OCI-LY3 (cell line): ENCODE results near the gene PDCD11.

Experiments used
- EZH2phosphoT487 ChIP-seq: fragments of 200-600 bp; shearing (Covaris generic); IDR thresholded peaks from 2 replicates; pipeline ENCODE4 v1.6.1; 2018; ENCODE audit warnings: antibody characterized with exemption, mixed run types, low read depth
- TF ChIP-seq, protein P1 (sequence below): fragments of 200-600, 300-600 bp; sonication (generic); IDR thresholded peaks from 2 replicates; pipeline ENCODE4 v1.5.1; 2014; ENCODE audit warnings: antibody characterized with exemption, low read length, low read depth

DNA sequence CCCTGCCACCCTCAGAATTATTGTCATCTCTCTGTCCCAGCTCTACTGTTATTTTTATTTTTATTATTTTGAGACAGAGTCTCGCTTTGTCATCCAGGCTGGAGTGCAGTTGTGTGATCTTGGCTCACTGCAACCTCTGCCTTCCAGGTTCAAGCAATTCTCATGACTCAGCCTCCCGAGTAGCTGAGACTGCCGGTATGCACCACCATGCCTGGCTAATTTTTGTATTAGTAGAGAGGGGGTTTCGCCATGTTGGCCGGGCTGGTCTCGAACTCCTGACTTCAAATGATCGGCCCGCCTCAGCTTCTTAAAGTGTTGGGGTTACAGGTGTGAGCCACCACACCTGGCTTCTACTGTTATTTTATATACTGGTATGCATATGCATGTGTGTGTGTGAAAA is 44.8 kb downstream of the PDCD11 start:
- TF ChIP-seq, protein P1, sequence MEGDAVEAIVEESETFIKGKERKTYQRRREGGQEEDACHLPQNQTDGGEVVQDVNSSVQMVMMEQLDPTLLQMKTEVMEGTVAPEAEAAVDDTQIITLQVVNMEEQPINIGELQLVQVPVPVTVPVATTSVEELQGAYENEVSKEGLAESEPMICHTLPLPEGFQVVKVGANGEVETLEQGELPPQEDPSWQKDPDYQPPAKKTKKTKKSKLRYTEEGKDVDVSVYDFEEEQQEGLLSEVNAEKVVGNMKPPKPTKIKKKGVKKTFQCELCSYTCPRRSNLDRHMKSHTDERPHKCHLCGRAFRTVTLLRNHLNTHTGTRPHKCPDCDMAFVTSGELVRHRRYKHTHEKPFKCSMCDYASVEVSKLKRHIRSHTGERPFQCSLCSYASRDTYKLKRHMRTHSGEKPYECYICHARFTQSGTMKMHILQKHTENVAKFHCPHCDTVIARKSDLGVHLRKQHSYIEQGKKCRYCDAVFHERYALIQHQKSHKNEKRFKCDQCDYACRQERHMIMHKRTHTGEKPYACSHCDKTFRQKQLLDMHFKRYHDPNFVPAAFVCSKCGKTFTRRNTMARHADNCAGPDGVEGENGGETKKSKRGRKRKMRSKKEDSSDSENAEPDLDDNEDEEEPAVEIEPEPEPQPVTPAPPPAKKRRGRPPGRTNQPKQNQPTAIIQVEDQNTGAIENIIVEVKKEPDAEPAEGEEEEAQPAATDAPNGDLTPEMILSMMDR, result no peak
- no peak for TF ChIP-seq EZH2phosphoT487
